H1 (cell line): ENCODE measurements around the gene ABCC2.

ENCODE experiments used
- BACH1 ChIP-seq: IDR thresholded peaks from 2 replicates; pipeline ENCODE4 v1.6.1; 2012; ENCODE audit warnings: low read length, improper control_type of control experiment
- CTCF ChIP-seq, 3 experiments: IDR thresholded peaks; 1 replicate in 2 of 3; 2 replicates in 1 of 3; pipeline versions ENCODE4 v1.5.1 to v1.6.1; 2011; ENCODE audit warnings: low read length in 3 of 3, mild to moderate bottlenecking in 3 of 3, inconsistent platforms in 2 of 3, low read depth in 1 of 3, moderate library complexity in 1 of 3; ENCODE audit not compliant: insufficient read depth in 1 of 3; ENCODE audit errors: control extremely low read depth in 1 of 3
- EZH2 ChIP-seq: fragments of 200-600 bp; sonication (generic); IDR thresholded peaks from 2 replicates; pipeline ENCODE4 v1.7.1; 2012; ENCODE audit warnings: low read depth, mild to moderate bottlenecking, moderate library complexity, low read length, inconsistent platforms; ENCODE audit not compliant: severe bottlenecking
- HDAC2 ChIP-seq, 2 experiments: fragments of 300-600 bp in 1 of 2; sonication (generic) in 1 of 2; IDR thresholded peaks; 2 replicates each; pipeline ENCODE4 v1.6.1; 2011 to 2012; ENCODE audit warnings: low read depth in 2 of 2, low read length in 2 of 2, mild to moderate bottlenecking in 2 of 2, moderate library complexity in 2 of 2, borderline replicate concordance in 1 of 2, inconsistent platforms in 1 of 2
- NANOG ChIP-seq: IDR thresholded peaks from 2 replicates; pipeline ENCODE4 v1.6.1; 2011; ENCODE audit warnings: low read length, low read depth, mild to moderate bottlenecking, inconsistent platforms; ENCODE audit not compliant: insufficient read depth, poor library complexity, severe bottlenecking
- PHF8 ChIP-seq: fragments of 200-600 bp; sonication (generic); conservative IDR thresholded peaks from 2 replicates; pipeline ENCODE4 v1.7.1; 2012; ENCODE audit warnings: low read depth, mild to moderate bottlenecking, inconsistent platforms, low read length, moderate library complexity
- RFX5 ChIP-seq: IDR thresholded peaks from 2 replicates; pipeline ENCODE4 v1.6.1; 2011; ENCODE audit warnings: low read depth, low read length, improper control_type of control experiment, borderline replicate concordance
- SUZ12 ChIP-seq: fragments of 200-600 bp; sonication (generic); IDR thresholded peaks from 2 replicates; pipeline ENCODE4 v1.6.1; 2012; ENCODE audit warnings: mild to moderate bottlenecking, inconsistent platforms, low read length, moderate library complexity, mixed read lengths
- ZNF274 ChIP-seq: IDR thresholded peaks from 2 replicates; pipeline ENCODE4 v1.7.0; 2012; ENCODE audit warnings: low read length, borderline replicate concordance; ENCODE audit errors: extremely low read depth
- TF ChIP-seq, protein P1 (sequence below): IDR thresholded peaks from 2 replicates; pipeline ENCODE4 v1.6.1; 2011; ENCODE audit warnings: low read length, improper control_type of control experiment

GRCh38 chr10:99806091-99806490 is 23.7 kb downstream of the ABCC2 start:
- TF ChIP-seq PHF8, result no peak
- TF ChIP-seq ZNF274, result no peak
- no peak for TF ChIP-seq CTCF (IDR thresholded peaks at IDR 0.05; ENCODE audit: control extremely low read depth in 1 of 3, insufficient read depth in 1 of 3, low read depth in 1 of 3, low read length in 3 of 3)
- TF ChIP-seq EZH2, result no peak
- TF ChIP-seq, protein P1, sequence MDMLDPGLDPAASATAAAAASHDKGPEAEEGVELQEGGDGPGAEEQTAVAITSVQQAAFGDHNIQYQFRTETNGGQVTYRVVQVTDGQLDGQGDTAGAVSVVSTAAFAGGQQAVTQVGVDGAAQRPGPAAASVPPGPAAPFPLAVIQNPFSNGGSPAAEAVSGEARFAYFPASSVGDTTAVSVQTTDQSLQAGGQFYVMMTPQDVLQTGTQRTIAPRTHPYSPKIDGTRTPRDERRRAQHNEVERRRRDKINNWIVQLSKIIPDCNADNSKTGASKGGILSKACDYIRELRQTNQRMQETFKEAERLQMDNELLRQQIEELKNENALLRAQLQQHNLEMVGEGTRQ, result no peak
- TF ChIP-seq RFX5, result no peak
- TF ChIP-seq NANOG, result no peak
- TF ChIP-seq SUZ12, result no peak
- TF ChIP-seq BACH1, result no peak
- TF ChIP-seq HDAC2 (IDR thresholded peaks at IDR 0.05; ENCODE audit: borderline replicate concordance in 1 of 2, low read depth in 2 of 2, low read length in 2 of 2), result no peak
